Measurements from ENCODE around the gene ZNF432. TPM values are rescaled to one million over a fixed set of nuclear protein-coding genes. Genes with fewer than 3 reads are reported as not detected.

ZNF432 gene
- total and polyA plus RNA-seq, 2 of the 13 experiments (the other 11 are each of a cell fraction or from before 2014, with no cell fraction given), result 4.1 to 8.7 TPM

- TF ChIP-seq ZBTB34 (CRISPR knock-in tag; IDR thresholded peaks at IDR 0.05), result 0 out of 2 replicates have a peak, but pooled peaks have one; percentile 71
- TF ChIP-seq MIER3 (CRISPR knock-in tag; IDR thresholded peaks at IDR 0.05; ENCODE audit: borderline replicate concordance), result peak; percentile 65; the same call in 1 of the 2 replicates
- 0 out of 2 replicates have a peak, but pooled peaks have one; percentile 53 for TF ChIP-seq ZNF333 (CRISPR knock-in tag; IDR thresholded peaks at IDR 0.05; ENCODE audit: borderline replicate concordance)
- peak; percentile 27; the same call in 1 of the 2 replicates for TF ChIP-seq UBTF (CRISPR knock-in tag; IDR thresholded peaks at IDR 0.05)
- peak; percentile 73 for TF ChIP-seq SALL1 (CRISPR knock-in tag; IDR thresholded peaks at IDR 0.05)
- TF ChIP-seq PITX1 (CRISPR knock-in tag; IDR thresholded peaks at IDR 0.05), result peak; percentile 65; the same call in 1 of the 2 replicates
- peak; percentile 42; the same call in 1 of the 2 replicates for TF ChIP-seq ZNF777 (CRISPR knock-in tag; IDR thresholded peaks at IDR 0.05)
- peak; percentile 72 for TF ChIP-seq POGZ (CRISPR knock-in tag; IDR thresholded peaks at IDR 0.05)
- TF ChIP-seq BCL6 (CRISPR knock-in tag; IDR thresholded peaks at IDR 0.05), result no peak
- TF ChIP-seq KLF15 (CRISPR knock-in tag; IDR thresholded peaks at IDR 0.05; ENCODE audit: borderline replicate concordance), result no peak
- TF ChIP-seq GATAD1 (CRISPR knock-in tag; IDR thresholded peaks at IDR 0.05), result peak; percentile 61; the same call in 1 of the 2 replicates
- peak; percentile 100 for TF ChIP-seq YY1 (IDR thresholded peaks at IDR 0.05; ENCODE audit: insufficient read depth, insufficient replicate concordance, low read depth, low read length)
- TF ChIP-seq ZNF337 (CRISPR knock-in tag; IDR thresholded peaks at IDR 0.05; ENCODE audit: borderline replicate concordance, low read depth), result 0 out of 2 replicates have a peak, but pooled peaks have one; percentile 63
- TF ChIP-seq SIN3A (IDR thresholded peaks at IDR 0.05; ENCODE audit: borderline replicate concordance, low read depth, low read length), result peak; percentile 54; the same call in 1 of the 2 replicates
- 0 out of 2 replicates have a peak, but pooled peaks have one; percentile 31 for TF ChIP-seq HDAC2 (CRISPR knock-in tag; IDR thresholded peaks at IDR 0.05)
- no peak for TF ChIP-seq SMAD1 (CRISPR knock-in tag; IDR thresholded peaks at IDR 0.05; ENCODE audit: borderline replicate concordance, low read depth)
- TF ChIP-seq KDM5A (IDR thresholded peaks at IDR 0.05; ENCODE audit: borderline replicate concordance, low read length), result peak; percentile 65; the same call in 1 of the 2 replicates
- TF ChIP-seq ZSCAN9 (CRISPR knock-in tag; IDR thresholded peaks at IDR 0.05; ENCODE audit: borderline replicate concordance), result no peak; the same call in 1 of the 2 replicates
- peak; percentile 39; the same call in 1 of the 2 replicates for TF ChIP-seq KDM3A (CRISPR knock-in tag; IDR thresholded peaks at IDR 0.05; ENCODE audit: low read depth)
- TF ChIP-seq NAIF1 (CRISPR knock-in tag; IDR thresholded peaks at IDR 0.05; ENCODE audit: borderline replicate concordance), result peak; percentile 80; the same call in 1 of the 2 replicates
- peak; percentile 65; the same call in 1 of the 2 replicates for TF ChIP-seq HBP1 (CRISPR knock-in tag; IDR thresholded peaks at IDR 0.05; ENCODE audit: low read depth)
- TF ChIP-seq CREB1 (IDR thresholded peaks at IDR 0.05), result peak; percentile 68
- peak; percentile 53 for TF ChIP-seq CREB1 (CRISPR knock-in tag; IDR thresholded peaks at IDR 0.05)
- peak; percentile 24; the same call in 1 of the 2 replicates for TF ChIP-seq ZNF460 (CRISPR knock-in tag; IDR thresholded peaks at IDR 0.05; ENCODE audit: borderline replicate concordance)
- 0 out of 2 replicates have a peak, but pooled peaks have one; percentile 34 for TF ChIP-seq ZNF644 (CRISPR knock-in tag; IDR thresholded peaks at IDR 0.05; ENCODE audit: low read depth)
Observed at GRCh38 chr19:52007806-52008557, 40.7 kb downstream of the ZNF432 start, which contains the start of gene ZNF615 (continued).
